Measurements from ENCODE around the gene GPATCH2L. TPM values are rescaled to one million over a fixed set of nuclear protein-coding genes. Genes with fewer than 3 reads are reported as not detected.

The GPATCH2L gene
- total RNA-seq, 1 donor from 2014 or later = 22.8 TPM

- DNase-seq (no peak), ATAC-seq (no peak)
- intact Hi-C loops (cut with micrococcal nuclease) = no loop called here
These were observed 84.7 kb downstream of the GPATCH2L start for GRCh38 chr14:76236172-76237130.

GRCh38 chr14:76237349-76237990, 85.7 kb downstream of the GPATCH2L start:
- intact Hi-C loops (cut with micrococcal nuclease) = no loop called here
- ATAC-seq (no peak), DNase-seq (no peak)

GRCh38 chr14:76245097-76245496, 93.4 kb downstream of the GPATCH2L start:
- intact Hi-C loops (cut with micrococcal nuclease) = no loop called here
- DNase-seq = no peak
- no peak for ATAC-seq

GRCh38 chr14:76250302-76250701, 98.6 kb downstream of the GPATCH2L start:
- intact Hi-C loops (cut with micrococcal nuclease) = no loop called here
- DNase-seq (no peak), ATAC-seq (no peak)

- ATAC-seq (no peak), DNase-seq (no peak)
- intact Hi-C loops (cut with micrococcal nuclease) = no loop called here
These were observed 100.7 kb downstream of the GPATCH2L start for GRCh38 chr14:76252471-76252870.

- intact Hi-C loops (cut with micrococcal nuclease) = no loop called here
These were observed 101.4 kb downstream of the GPATCH2L start for GRCh38 chr14:76253111-76253510.

GRCh38 chr14:76256545-76256944, 104.8 kb downstream of the GPATCH2L start:
- intact Hi-C loops (cut with micrococcal nuclease) = no loop called here

More at GRCh38 chr14:76253111-76253510, 101.4 kb downstream of the GPATCH2L start:
- ATAC-seq (no peak), DNase-seq (no peak)

GRCh38 chr14:76257111-76257803, 105.5 kb downstream of the GPATCH2L start:
- intact Hi-C loops (cut with micrococcal nuclease) = no loop called here
- ATAC-seq = peak; percentile 78
- no peak for DNase-seq

More at GRCh38 chr14:76256545-76256944, 104.8 kb downstream of the GPATCH2L start:
- no peak for DNase-seq
- no peak for ATAC-seq

- ATAC-seq = no peak
- no peak for DNase-seq
- intact Hi-C loops (cut with micrococcal nuclease) = no loop called here
These were observed 106.2 kb downstream of the GPATCH2L start for GRCh38 chr14:76257842-76258397.

GRCh38 chr14:76259029-76259735, 107.5 kb downstream of the GPATCH2L start:
- no peak for ATAC-seq
- DNase-seq = no peak
- intact Hi-C loops (cut with micrococcal nuclease) = no loop called here

GRCh38 chr14:76260749-76261148, 109.0 kb downstream of the GPATCH2L start:
- ATAC-seq = no peak
- no peak for DNase-seq
- intact Hi-C loops (cut with micrococcal nuclease) = no loop called here

- ATAC-seq = no peak
- intact Hi-C loops (cut with micrococcal nuclease) = no loop called here
- no peak for DNase-seq
These were observed 109.7 kb downstream of the GPATCH2L start for GRCh38 chr14:76261371-76261811.

GRCh38 chr14:76262641-76263040, 110.9 kb downstream of the GPATCH2L start:
- intact Hi-C loops (cut with micrococcal nuclease) = no loop called here
- no peak for ATAC-seq

More at GRCh38 chr14:76262641-76263040, 110.9 kb downstream of the GPATCH2L start:
- DNase-seq = no peak

Other genes with a start within 250 kb of the GPATCH2L start
- 22.8 TPM for gene TGFB3, start 169.9 kb upstream of the GPATCH2L start, total RNA-seq
- gene IFT43, start 166.2 kb upstream of the GPATCH2L start, total RNA-seq = 29.1 TPM
- gene ESRRB, start 224.2 kb downstream of the GPATCH2L start, total RNA-seq = 4.6 TPM

Measured in left ventricle myocardium superior (tissue), 1 donor.